Stimulated activated CD8-positive, alpha-beta memory T cell treated with anti-CD3 and anti-CD28 coated beads, Interleukin-7, amount 100 ng/mL, for 4 hours (primary cell): ENCODE results near the gene HAAO.
"Not testable (repeated sequence)": the region's sequence is repeated elsewhere in the genome, so short reads cannot be mapped to it uniquely, and the experiment has no call there.

Source experiments
- DNase-seq, 2 donors: peaks; one replicate each; pipeline ENCODE4 v3.0.0-alpha.2; 2020; ENCODE audit warnings: low read depth in 2 of 2

The HAAO gene

GRCh38 chr2:42792583-42793333, at the start of gene HAAO:
Gene HAAO (minus strand): TSS chr2:42792583. CDS start chr2:42792536, 47 bp downstream.
- no peak for DNase-seq

GRCh38 chr2:42841344-42841743, 49.0 kb upstream of the HAAO start:
- DNase-seq, result no peak

- DNase-seq, result no peak
Observed at GRCh38 chr2:42840760-42841159, 48.4 kb upstream of the HAAO start.

- no peak for DNase-seq
Observed at GRCh38 chr2:42839809-42840501, 47.6 kb upstream of the HAAO start.

- DNase-seq, result no peak
Observed at GRCh38 chr2:42838133-42838532, 45.8 kb upstream of the HAAO start.

- no peak for DNase-seq
Observed at GRCh38 chr2:42835577-42836371, 43.4 kb upstream of the HAAO start.

- no peak for DNase-seq
Observed at GRCh38 chr2:42834161-42834560, 41.8 kb upstream of the HAAO start.

- no peak for DNase-seq
Observed at GRCh38 chr2:42832289-42832634, 39.9 kb upstream of the HAAO start.

- DNase-seq, result not testable (repeated sequence)
Observed at GRCh38 chr2:42831575-42832288, 39.3 kb upstream of the HAAO start.

- no peak for DNase-seq
Observed at GRCh38 chr2:42830922-42831574, 38.7 kb upstream of the HAAO start.

- DNase-seq, result no peak
Observed at GRCh38 chr2:42829671-42830440, 37.5 kb upstream of the HAAO start.

GRCh38 chr2:42828487-42829425, 36.4 kb upstream of the HAAO start:
- peak; percentile 39 to 55 for DNase-seq

GRCh38 chr2:42827647-42828486, 35.5 kb upstream of the HAAO start:
- peak; percentile 43 to 59 for DNase-seq

- DNase-seq, result no peak
Observed at GRCh38 chr2:42826231-42826630, 33.8 kb upstream of the HAAO start.

- DNase-seq, result no peak
Observed at GRCh38 chr2:42824454-42824807, 32.0 kb upstream of the HAAO start.

- no peak for DNase-seq
Observed at GRCh38 chr2:42823744-42824453, 31.5 kb upstream of the HAAO start.

- no peak for DNase-seq
Observed at GRCh38 chr2:42819160-42819559, 26.8 kb upstream of the HAAO start.

GRCh38 chr2:42815726-42816125, 23.3 kb upstream of the HAAO start:
- no peak for DNase-seq
